ENCODE data around the gene TXNDC5.

Gene TXNDC5

DNA sequence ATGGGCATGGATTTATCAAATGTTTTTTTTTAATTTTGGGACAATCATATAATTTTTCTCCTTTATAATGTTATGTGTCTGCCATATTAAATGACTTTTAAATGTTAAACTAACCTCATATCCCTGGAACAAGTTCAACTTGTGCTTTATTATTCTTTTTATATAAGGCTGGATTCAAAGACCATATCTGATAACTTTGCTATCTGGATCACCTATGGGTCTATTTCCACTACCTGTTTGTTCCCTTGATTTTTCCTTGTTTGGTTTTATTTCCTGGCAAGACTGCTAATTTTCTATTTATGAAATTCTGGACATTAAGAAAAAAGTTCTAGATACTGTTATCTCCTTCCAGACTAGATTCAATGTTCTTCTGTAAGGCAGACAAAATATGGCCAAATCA is 58.8 kb downstream of the TXNDC5 start:
- in situ Hi-C loops (cut with HindIII; ENCODE audit: low sequenced_read_pairs), result no loop called here
- TF ChIP-seq, protein P1, sequence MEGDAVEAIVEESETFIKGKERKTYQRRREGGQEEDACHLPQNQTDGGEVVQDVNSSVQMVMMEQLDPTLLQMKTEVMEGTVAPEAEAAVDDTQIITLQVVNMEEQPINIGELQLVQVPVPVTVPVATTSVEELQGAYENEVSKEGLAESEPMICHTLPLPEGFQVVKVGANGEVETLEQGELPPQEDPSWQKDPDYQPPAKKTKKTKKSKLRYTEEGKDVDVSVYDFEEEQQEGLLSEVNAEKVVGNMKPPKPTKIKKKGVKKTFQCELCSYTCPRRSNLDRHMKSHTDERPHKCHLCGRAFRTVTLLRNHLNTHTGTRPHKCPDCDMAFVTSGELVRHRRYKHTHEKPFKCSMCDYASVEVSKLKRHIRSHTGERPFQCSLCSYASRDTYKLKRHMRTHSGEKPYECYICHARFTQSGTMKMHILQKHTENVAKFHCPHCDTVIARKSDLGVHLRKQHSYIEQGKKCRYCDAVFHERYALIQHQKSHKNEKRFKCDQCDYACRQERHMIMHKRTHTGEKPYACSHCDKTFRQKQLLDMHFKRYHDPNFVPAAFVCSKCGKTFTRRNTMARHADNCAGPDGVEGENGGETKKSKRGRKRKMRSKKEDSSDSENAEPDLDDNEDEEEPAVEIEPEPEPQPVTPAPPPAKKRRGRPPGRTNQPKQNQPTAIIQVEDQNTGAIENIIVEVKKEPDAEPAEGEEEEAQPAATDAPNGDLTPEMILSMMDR (IDR thresholded peaks at IDR 0.05; ENCODE audit: low read depth, low read length, missing control alignments), result no peak
- DNase-seq (ENCODE audit: low read depth), result no peak
- no peak overlapping the region for H3K4me3 ChIP-seq (ENCODE audit: low read depth, low read length)

DNA sequence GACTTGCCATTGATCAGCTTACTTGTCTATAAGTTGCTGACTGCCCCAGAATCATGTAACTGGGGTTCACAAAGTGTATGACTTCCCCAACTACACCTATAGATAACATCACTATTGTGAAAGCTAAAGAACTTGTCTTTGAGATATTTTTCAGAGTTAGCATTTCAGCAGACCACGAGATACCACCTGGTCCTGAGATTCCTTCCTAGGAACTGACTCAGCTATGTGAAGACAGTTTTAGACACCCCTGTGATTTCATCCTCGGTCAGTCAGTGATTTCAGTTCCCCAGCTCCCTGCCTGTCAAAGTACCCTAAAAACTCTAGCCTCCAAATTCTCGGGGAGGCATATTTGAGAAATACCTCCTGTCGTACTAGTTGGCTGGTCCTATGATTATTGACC is 62.4 kb downstream of the TXNDC5 start:
- in situ Hi-C loops (cut with HindIII; ENCODE audit: low sequenced_read_pairs), result no loop called here
- TF ChIP-seq, protein P1 (IDR thresholded peaks at IDR 0.05; ENCODE audit: low read depth, low read length, missing control alignments), result no peak
- no peak overlapping the region for H3K4me3 ChIP-seq (ENCODE audit: low read depth, low read length)
- no peak for DNase-seq (ENCODE audit: low read depth)

DNA sequence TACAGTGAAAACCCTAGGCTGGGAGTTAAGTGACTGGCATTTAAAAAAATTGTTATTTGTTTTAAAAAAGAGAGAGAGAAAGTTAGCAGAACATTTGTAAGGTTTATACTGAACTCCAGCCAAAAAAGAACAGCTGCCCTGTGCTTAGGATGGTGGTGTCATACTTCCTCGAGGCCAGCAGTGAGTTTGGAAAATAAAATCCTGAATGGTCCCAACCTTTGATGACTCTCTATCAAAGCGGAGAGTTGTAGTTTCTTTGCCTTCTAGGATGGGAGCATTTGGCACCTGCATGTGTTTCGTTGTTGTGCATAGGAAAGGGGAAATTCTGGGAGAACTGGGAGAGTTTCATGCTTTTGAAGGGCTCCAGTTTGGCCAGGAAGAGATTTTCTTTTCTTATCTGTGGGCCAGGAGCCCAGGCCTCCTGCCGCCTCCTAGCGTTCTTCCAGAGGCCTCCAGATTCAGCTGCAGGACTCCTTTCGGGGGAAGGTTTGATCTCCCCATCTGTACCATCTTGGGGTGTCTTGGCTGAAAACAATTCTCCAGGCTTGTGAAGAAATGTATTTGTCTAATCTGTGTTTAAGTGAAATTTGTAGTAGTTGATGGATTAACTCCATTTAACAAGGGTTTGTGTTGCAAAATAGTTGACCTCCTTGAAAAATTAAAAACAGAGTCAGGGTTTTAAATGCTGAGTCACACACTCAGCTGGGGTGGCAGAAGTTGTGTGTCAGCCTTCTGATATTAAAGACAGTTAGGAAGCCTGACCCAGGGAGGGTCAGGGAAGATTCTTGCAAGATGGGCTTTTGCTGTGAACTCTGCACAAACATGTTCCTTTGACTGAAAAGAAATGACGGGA is 63.4 kb downstream of the TXNDC5 start:
- H3K4me3 ChIP-seq (ENCODE audit: low read depth, low read length), result no peak overlapping the region
- no peak for DNase-seq (ENCODE audit: low read depth)
- in situ Hi-C loops (cut with HindIII; ENCODE audit: low sequenced_read_pairs), result no loop called here
- TF ChIP-seq, protein P1 (IDR thresholded peaks at IDR 0.05; ENCODE audit: low read depth, low read length, missing control alignments), result no peak

DNA sequence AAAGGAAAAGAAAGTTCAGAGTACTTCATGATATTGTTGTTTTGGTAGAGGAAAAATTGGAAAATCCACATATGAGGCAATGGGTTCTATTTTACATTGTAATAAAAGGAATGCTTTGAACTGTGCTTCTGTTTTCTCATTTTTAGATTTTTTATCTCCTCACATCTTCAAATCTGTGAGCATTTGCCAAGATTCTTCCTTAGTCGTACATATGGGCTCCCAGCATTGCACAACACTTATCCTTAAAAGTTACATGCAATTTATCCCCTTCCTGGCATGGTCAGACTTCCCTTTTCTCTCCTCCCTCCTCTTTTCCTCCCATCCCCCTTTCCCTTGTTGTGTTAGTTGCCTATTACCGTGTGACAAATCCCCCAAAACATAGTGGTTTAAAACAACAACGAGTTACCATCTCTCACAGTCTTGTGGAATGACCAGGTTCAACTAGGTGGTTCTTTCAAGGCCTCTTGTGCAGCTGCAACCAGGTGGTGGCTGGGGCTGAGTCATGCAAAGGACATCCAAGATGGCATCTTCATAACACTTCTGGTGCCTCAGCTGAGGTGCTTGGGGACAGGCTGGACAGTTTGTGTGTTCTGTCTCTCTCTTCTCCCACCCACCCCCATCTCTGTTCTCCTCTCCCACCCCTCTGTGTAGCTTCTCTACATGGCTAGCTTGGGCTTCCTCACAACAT is 68.7 kb downstream of the TXNDC5 start:
- DNase-seq (ENCODE audit: low read depth), result no peak
- H3K4me3 ChIP-seq (ENCODE audit: low read depth, low read length), result no peak overlapping the region
- TF ChIP-seq, protein P1 (IDR thresholded peaks at IDR 0.05; ENCODE audit: low read depth, low read length, missing control alignments), result no peak
- in situ Hi-C loops (cut with HindIII; ENCODE audit: low sequenced_read_pairs), result no loop called here

DNA sequence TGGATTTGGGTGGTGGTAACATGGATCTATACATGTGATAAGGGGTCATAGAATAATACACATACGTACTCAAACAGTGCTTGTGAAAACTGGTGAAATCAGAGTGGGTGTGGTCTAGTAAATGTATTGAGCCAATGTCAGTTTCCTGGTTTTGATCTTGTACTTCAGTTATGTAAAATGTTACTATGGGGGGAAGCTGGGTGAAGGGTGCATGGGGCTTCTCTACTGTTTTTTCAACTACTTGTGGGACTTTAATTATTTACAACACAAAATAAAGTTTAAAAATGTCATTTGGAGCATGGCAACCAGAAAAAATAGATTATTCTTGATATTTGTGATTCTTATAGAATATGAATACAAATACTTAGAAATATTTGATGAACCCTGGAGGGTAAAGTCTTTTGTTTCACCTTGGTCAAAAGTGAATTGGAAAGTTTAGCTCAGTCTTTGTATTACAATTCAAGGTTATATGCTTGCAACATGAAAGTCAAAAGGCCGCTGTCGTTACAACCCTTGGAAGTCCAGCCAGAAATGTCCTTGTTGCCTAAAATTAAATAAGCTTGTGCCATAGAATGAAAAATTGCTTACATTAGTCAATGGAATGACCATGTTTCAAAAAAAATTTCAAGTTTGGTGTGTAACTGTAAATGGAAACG is 74.1 kb downstream of the TXNDC5 start:
- H3K4me3 ChIP-seq (ENCODE audit: low read depth, low read length), result no peak overlapping the region
- TF ChIP-seq, protein P1 (IDR thresholded peaks at IDR 0.05; ENCODE audit: low read depth, low read length, missing control alignments), result no peak
- in situ Hi-C loops (cut with HindIII; ENCODE audit: low sequenced_read_pairs), result no loop called here
- no peak for DNase-seq (ENCODE audit: low read depth)

DNA sequence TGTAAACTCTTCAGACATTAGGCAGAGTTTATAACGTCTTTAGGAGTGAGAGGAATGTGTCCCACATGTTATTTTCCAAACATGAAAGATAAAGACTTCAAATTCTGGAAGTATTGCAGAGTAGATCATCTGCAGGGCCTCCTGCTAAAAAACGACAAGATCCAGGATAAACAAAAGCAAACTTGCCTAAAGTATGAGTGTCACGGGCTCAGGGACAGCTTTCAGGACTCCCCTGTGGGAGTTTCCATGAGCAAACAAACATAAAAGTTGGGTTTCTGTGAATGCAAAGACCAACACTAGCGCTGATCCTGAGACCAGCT is 76.9 kb downstream of the TXNDC5 start:
- H3K4me3 ChIP-seq (ENCODE audit: low read depth, low read length), result no peak overlapping the region
- TF ChIP-seq, protein P1 (IDR thresholded peaks at IDR 0.05; ENCODE audit: low read depth, low read length, missing control alignments), result no peak
- DNase-seq (ENCODE audit: low read depth), result no peak
- in situ Hi-C loops (cut with HindIII; ENCODE audit: low sequenced_read_pairs), result no loop called here
